Left ventricle myocardium inferior (tissue), 1 donor: ENCODE data around the gene FAM117B. TPM values are rescaled to one million over a fixed set of nuclear protein-coding genes. Genes with fewer than 3 reads are reported as not detected.

Experiments
- DNase-seq: peaks from one replicate; pipeline ENCODE4 v3.0.0-alpha.2; 2020
- H3K27ac ChIP-seq: fragments of 200-600 bp; replicated peaks from 2 replicates; pipeline ENCODE4 v1.8.0; 2021
- H3K27me3 ChIP-seq: fragments of 200-600 bp; 2 replicates; pipeline ENCODE4 v1.8.0; 2021; ENCODE audit warnings: low read depth
- H3K36me3 ChIP-seq: fragments of 200-600 bp; 2 replicates; pipeline ENCODE4 v1.8.0; 2021
- H3K4me1 ChIP-seq: fragments of 200-600 bp; 2 replicates; pipeline ENCODE4 v1.8.0; 2021
- H3K4me3 ChIP-seq: fragments of 200-600 bp; 2 replicates; pipeline ENCODE4 v1.8.0; 2021; ENCODE audit warnings: mild to moderate bottlenecking, moderate library complexity
- H3K9me3 ChIP-seq: fragments of 200-600 bp; replicated peaks from 2 replicates; pipeline ENCODE4 v1.8.0; 2021
- CTCF ChIP-seq: fragments of 200-600 bp; IDR thresholded peaks from 2 replicates; pipeline ENCODE4 v1.8.0; 2021; ENCODE audit warnings: antibody characterized with exemption, mild to moderate bottlenecking, borderline replicate concordance
- intact Hi-C: fragments of 100-400 bp; cut with micrococcal nuclease; formaldehyde crosslinking; loops from one replicate; pipeline ENCODE4 v1.11.0; 2022
- total RNA-seq: library from RNA; stranded (reverse); fragmentation: NEBNext Ultra II Directional; extraction: Animal tissue kit (Norgen Biotek cat#: 25700); gene quantifications from one replicate; pipeline ENCODE4 v1.2.1, GENCODE V29; 2021
- donor health status: DM: no; HTN: yes; CAD: no; lungs with severe emphysema.

FAM117B gene
- total RNA-seq, 1 donor from 2014 or later: 2.4 TPM

GRCh38 chr2:202768273-202768672, 133.5 kb downstream of the FAM117B start:
- H3K4me3 ChIP-seq: no peak overlapping the region
- DNase-seq: no peak
- H3K36me3 ChIP-seq: peaks cover 17% of the 10 kb centered on the region
- peaks cover 9% of the 10 kb centered on the region for H3K4me1 ChIP-seq
- no peaks in the 10 kb centered on the region for H3K9me3 ChIP-seq
- H3K27ac ChIP-seq: no peak overlapping the region
- no peak for TF ChIP-seq CTCF
- H3K27me3 ChIP-seq: no peaks in the 10 kb centered on the region
- intact Hi-C loops: no loop called here

DNA sequence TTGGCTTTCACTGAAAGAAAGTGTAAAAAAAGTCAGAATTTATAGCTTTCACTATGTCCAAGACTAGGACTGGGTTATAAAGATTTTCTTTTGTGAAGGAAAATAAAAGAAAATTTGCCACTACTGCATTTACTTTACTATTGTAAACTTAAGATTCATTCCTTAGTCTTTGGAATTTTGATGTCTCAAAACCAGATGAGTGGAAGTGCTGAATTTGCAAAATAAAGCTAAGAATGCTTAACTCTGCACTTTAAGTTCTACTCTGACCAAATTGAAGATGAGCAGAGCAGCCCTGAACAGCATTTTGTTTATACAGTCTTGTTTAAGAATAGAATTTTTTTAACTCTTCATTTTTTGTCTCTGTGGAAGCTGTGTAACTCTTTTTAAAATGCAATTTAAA, 134.4 kb downstream of the FAM117B start:
- TF ChIP-seq CTCF: no peak
- no peak for DNase-seq
- H3K4me3 ChIP-seq: no peak overlapping the region

GRCh38 chr2:202771336-202771735, 136.6 kb downstream of the FAM117B start:
- H3K4me3 ChIP-seq: no peak overlapping the region

More for the DNA sequence above, 134.4 kb downstream of the FAM117B start:
- Histone ChIP-seq H3K27me3 (no peaks in the 10 kb centered on the region), H3K9me3 (no peaks in the 10 kb centered on the region), H3K36me3 (peaks cover 26% of the 10 kb centered on the region), H3K4me1 (peaks cover 9% of the 10 kb centered on the region), H3K27ac (no peak overlapping the region)
- intact Hi-C loops: no loop called here

DNA sequence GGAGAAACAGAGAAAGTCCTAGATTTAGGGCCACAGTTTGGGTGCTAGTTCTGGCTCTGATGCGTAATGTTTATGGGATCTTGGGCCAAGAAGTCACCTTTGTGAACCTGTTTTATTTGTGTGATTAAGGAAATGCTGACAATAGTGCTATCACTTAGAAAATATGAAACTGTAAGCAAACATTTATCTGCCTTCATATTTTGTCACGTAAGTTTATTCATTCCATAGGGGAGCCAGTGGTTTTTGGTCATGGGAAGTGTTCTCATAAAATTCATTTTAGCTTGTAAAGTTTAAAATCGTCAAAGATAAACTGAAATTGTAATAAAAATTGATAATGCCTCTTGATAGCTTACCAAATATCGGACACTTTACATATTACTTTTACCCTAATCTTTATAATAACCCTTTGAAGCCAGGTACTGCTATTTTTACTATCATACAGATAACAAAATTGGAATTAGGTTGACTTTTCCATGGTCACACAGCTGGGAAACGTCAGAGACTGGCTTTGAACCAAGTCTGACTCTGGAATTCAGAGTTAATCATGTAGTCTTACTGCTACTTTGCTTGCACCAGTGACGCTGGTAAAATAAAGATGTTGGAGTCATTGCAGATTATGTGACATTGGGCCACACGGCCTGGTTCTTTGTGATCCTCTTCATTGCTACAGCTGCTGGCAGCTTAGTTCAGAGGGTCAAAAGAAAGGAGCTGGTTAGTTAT, 137.1 kb downstream of the FAM117B start:
- no peak for TF ChIP-seq CTCF
- peaks cover 9% of the 10 kb centered on the region for H3K4me1 ChIP-seq
- H3K4me3 ChIP-seq: no peak overlapping the region
- H3K27ac ChIP-seq: no peak overlapping the region
- no peaks in the 10 kb centered on the region for H3K9me3 ChIP-seq
- peaks cover 24% of the 10 kb centered on the region for H3K36me3 ChIP-seq
- no peaks in the 10 kb centered on the region for H3K27me3 ChIP-seq
- DNase-seq: no peak
- intact Hi-C loops: no loop called here

More at GRCh38 chr2:202771336-202771735, 136.6 kb downstream of the FAM117B start:
- Histone ChIP-seq H3K27me3 (no peaks in the 10 kb centered on the region), H3K27ac (no peak overlapping the region), H3K9me3 (no peaks in the 10 kb centered on the region), H3K36me3 (peaks cover 24% of the 10 kb centered on the region), H3K4me1 (peaks cover 9% of the 10 kb centered on the region)
- intact Hi-C loops: no loop called here
- TF ChIP-seq CTCF: no peak
- no peak for DNase-seq

- no peak overlapping the region for H3K4me3 ChIP-seq
- no peak for TF ChIP-seq CTCF
- intact Hi-C loops: no loop called here
- DNase-seq: no peak
- no peak overlapping the region for H3K27ac ChIP-seq
- no peaks in the 10 kb centered on the region for H3K9me3 ChIP-seq
- no peaks in the 10 kb centered on the region for H3K27me3 ChIP-seq
- peaks cover 31% of the 10 kb centered on the region for H3K36me3 ChIP-seq
- H3K4me1 ChIP-seq: peaks cover 9% of the 10 kb centered on the region
Observed at GRCh38 chr2:202773301-202773973, 138.7 kb downstream of the FAM117B start.
